ENCODE data around the gene COPZ2. TPM values are rescaled to one million over a fixed set of nuclear protein-coding genes. Genes with fewer than 3 reads are reported as not detected.
A peak's percentile ranks its signal among the peaks of the same experiment; 100 is the strongest.

COPZ2 gene
- total and polyA plus RNA-seq, 9 of the 15 experiments (the other 6 are each of a cell fraction or from before 2014, with no cell fraction given), result 0.22 to 0.49 TPM; not detected in 7

DNA sequence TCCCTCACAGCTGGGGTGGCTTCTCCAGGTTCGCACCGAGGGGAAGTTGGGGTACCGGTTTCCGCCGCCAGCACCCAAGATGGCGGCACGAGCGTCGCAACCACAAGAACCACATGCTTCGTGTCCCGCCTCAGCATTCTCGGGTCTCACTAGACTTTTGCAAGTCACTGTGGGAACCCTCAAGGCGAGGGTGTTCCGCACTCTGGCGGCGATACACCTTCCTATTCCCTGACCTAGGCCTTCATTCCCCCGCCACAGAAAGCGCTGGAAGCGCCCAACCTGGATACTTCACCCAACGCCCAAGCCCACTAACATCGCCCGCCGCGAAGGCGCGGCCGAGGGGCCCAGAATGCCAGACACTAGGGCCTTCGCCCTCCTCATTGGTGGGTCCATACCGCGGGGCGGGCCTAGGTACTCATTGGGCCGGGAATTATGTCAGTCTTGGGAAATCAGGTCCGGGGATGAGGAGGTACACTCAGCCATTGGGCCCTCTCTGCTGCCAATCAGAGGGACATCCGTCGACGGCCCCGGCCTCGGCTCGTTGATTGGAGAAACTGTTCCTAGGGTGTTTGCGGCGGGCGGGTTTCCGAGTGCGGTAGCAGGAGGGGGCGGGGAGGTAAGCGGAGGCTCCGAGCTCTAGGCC, 10.3 kb upstream of the COPZ2 start, which contains the start of gene NFE2L1 (continued):
- TF ChIP-seq TOE1 (IDR thresholded peaks at IDR 0.05; ENCODE audit: borderline replicate concordance) (peak; percentile 77), TOE1 (CRISPR knock-in tag; IDR thresholded peaks at IDR 0.05; ENCODE audit: borderline replicate concordance, low read depth) (peak; percentile 97), ZKSCAN1 (IDR thresholded peaks at IDR 0.05; ENCODE audit: low read depth, low read length) (peak; percentile 61; the same call in 1 of the 2 replicates), SMARCE1 (IDR thresholded peaks at IDR 0.05) (no peak; the same call in 1 of the 2 replicates), DNMT1 (IDR thresholded peaks at IDR 0.05) (no peak), ZNF431 (CRISPR knock-in tag; IDR thresholded peaks at IDR 0.05) (peak; percentile 81; the same call in 1 of the 2 replicates), TGIF2 (CRISPR knock-in tag; IDR thresholded peaks at IDR 0.05) (no peak), SIN3B (IDR thresholded peaks at IDR 0.05; ENCODE audit: low read depth) (peak; percentile 66; the same call in 1 of the 2 replicates), ZNF696 (CRISPR knock-in tag; conservative IDR thresholded peaks at IDR 0.05) (no peak), GABPB1 (CRISPR knock-in tag; IDR thresholded peaks at IDR 0.05) (peak; percentile 74), ZNF232 (CRISPR knock-in tag; IDR thresholded peaks at IDR 0.05) (peak; percentile 70; the same call in 1 of the 2 replicates), HLTF (IDR thresholded peaks at IDR 0.05) (peak; percentile 70; the same call in 1 of the 2 replicates), GATAD2A (IDR thresholded peaks at IDR 0.05) (peak; percentile 72; the same call in 1 of the 2 replicates), MYC (IDR thresholded peaks at IDR 0.05; ENCODE audit: low read depth, low read length) (peak; percentile 99), MYC (CRISPR knock-in tag; IDR thresholded peaks at IDR 0.05; ENCODE audit: borderline replicate concordance, low read depth) (peak; percentile 97), ZNF239 (CRISPR knock-in tag; IDR thresholded peaks at IDR 0.05) (peak; percentile 44; the same call in 1 of the 2 replicates), PCBP2 (IDR thresholded peaks at IDR 0.05; ENCODE audit: low read depth, low read length, poor library complexity, severe bottlenecking) (no peak), CCNT2 (IDR thresholded peaks at IDR 0.05; ENCODE audit: borderline replicate concordance, extremely low read depth, insufficient read length, low read depth, low read length) (peak; percentile 5), BRD4 (IDR thresholded peaks at IDR 0.05) (peak; percentile 74; the same call in 1 of the 2 replicates), YBX1 (IDR thresholded peaks at IDR 0.05) (no peak)
- TF ChIP-seq, protein P1, sequence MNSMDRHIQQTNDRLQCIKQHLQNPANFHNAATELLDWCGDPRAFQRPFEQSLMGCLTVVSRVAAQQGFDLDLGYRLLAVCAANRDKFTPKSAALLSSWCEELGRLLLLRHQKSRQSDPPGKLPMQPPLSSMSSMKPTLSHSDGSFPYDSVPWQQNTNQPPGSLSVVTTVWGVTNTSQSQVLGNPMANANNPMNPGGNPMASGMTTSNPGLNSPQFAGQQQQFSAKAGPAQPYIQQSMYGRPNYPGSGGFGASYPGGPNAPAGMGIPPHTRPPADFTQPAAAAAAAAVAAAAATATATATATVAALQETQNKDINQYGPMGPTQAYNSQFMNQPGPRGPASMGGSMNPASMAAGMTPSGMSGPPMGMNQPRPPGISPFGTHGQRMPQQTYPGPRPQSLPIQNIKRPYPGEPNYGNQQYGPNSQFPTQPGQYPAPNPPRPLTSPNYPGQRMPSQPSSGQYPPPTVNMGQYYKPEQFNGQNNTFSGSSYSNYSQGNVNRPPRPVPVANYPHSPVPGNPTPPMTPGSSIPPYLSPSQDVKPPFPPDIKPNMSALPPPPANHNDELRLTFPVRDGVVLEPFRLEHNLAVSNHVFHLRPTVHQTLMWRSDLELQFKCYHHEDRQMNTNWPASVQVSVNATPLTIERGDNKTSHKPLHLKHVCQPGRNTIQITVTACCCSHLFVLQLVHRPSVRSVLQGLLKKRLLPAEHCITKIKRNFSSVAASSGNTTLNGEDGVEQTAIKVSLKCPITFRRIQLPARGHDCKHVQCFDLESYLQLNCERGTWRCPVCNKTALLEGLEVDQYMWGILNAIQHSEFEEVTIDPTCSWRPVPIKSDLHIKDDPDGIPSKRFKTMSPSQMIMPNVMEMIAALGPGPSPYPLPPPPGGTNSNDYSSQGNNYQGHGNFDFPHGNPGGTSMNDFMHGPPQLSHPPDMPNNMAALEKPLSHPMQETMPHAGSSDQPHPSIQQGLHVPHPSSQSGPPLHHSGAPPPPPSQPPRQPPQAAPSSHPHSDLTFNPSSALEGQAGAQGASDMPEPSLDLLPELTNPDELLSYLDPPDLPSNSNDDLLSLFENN (IDR thresholded peaks at IDR 0.05; ENCODE audit: low read depth in 2 of 2, low read length in 2 of 2), result peak in 1 of 2 experiments; percentile 38; a peak in 1 of 4 replicates
- TF ChIP-seq, protein P2, sequence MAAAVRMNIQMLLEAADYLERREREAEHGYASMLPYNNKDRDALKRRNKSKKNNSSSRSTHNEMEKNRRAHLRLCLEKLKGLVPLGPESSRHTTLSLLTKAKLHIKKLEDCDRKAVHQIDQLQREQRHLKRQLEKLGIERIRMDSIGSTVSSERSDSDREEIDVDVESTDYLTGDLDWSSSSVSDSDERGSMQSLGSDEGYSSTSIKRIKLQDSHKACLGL (CRISPR knock-in tag; IDR thresholded peaks at IDR 0.05; ENCODE audit: borderline replicate concordance, poor library complexity, severe bottlenecking), result no peak
- TF ChIP-seq, protein P3, sequence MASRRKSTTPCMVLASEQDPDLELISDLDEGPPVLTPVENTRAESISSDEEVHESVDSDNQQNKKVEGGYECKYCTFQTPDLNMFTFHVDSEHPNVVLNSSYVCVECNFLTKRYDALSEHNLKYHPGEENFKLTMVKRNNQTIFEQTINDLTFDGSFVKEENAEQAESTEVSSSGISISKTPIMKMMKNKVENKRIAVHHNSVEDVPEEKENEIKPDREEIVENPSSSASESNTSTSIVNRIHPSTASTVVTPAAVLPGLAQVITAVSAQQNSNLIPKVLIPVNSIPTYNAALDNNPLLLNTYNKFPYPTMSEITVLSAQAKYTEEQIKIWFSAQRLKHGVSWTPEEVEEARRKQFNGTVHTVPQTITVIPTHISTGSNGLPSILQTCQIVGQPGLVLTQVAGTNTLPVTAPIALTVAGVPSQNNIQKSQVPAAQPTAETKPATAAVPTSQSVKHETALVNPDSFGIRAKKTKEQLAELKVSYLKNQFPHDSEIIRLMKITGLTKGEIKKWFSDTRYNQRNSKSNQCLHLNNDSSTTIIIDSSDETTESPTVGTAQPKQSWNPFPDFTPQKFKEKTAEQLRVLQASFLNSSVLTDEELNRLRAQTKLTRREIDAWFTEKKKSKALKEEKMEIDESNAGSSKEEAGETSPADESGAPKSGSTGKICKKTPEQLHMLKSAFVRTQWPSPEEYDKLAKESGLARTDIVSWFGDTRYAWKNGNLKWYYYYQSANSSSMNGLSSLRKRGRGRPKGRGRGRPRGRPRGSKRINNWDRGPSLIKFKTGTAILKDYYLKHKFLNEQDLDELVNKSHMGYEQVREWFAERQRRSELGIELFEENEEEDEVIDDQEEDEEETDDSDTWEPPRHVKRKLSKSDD (conservative IDR thresholded peaks at IDR 0.05; ENCODE audit: low read length), result 0 out of 2 replicates have a peak, but pooled peaks have one; percentile 70

All from K562 (cell line).